H1 (cell line): ENCODE measurements around the gene FANCD2. TPM values are rescaled to one million over a fixed set of nuclear protein-coding genes. Genes with fewer than 3 reads are reported as not detected.

ENCODE experiments used
- CTCF ChIA-PET: fragments of 300-600 bp; sonication (Branson Sonifier 250); formaldehyde crosslinking; loops from one replicate; lab custom pipeline; 2021; ENCODE audit not compliant: partially characterized antibody; lab: Charles Lee
- POLR2A ChIA-PET: fragments of 300-600 bp; sonication (Branson Sonifier 250); formaldehyde crosslinking; loops from one replicate; lab custom pipeline; 2021; ENCODE audit warnings: inconsistent platforms; ENCODE audit not compliant: partially characterized antibody; lab: Charles Lee
- DNase-seq, 2 experiments: peaks; one replicate each; pipeline versions ENCODE4 v3.0.0 to v3.0.0-alpha.2; 2010 to 2022; ENCODE audit warnings: low spot score in 2 of 2, low read depth in 1 of 2, mixed read lengths in 1 of 2
- FAIRE-seq: peaks from 2 replicates; lab custom pipeline; 2011; peaks lifted over from hg19 to GRCh38; lab: Jason Lieb, UNC
- H2AFZ ChIP-seq: 2 replicates; pipeline ENCODE4 v1.8.1; 2012; ENCODE audit warnings: low read length, inconsistent platforms
- H2AK5ac ChIP-seq: 2 replicates; pipeline ENCODE4 v1.6.1; 2013; ENCODE audit warnings: low read depth, low read length
- H2BK120ac ChIP-seq: replicated peaks from 2 replicates; pipeline ENCODE3; 2013; ENCODE audit warnings: low read depth, low read length, inconsistent platforms
- H2BK12ac ChIP-seq: 2 replicates; pipeline ENCODE4 v1.6.1; 2013; ENCODE audit warnings: low read depth, low read length
- H2BK15ac ChIP-seq: 2 replicates; pipeline ENCODE4 v1.6.1; 2013; ENCODE audit warnings: low read length
- H2BK20ac ChIP-seq: 2 replicates; pipeline ENCODE4 v1.6.1; 2013; ENCODE audit warnings: low read length
- H2BK5ac ChIP-seq: 2 replicates; pipeline ENCODE4 v1.6.1; 2013; ENCODE audit warnings: low read depth, low read length
- H3K14ac ChIP-seq: 2 replicates; pipeline ENCODE4 v1.6.1; 2013; ENCODE audit warnings: inconsistent platforms; ENCODE audit not compliant: insufficient read length
- H3K18ac ChIP-seq: 2 replicates; pipeline ENCODE4 v1.6.1; 2013; ENCODE audit warnings: low read length; ENCODE audit errors: extremely low read depth
- H3K23ac ChIP-seq: 2 replicates; pipeline ENCODE4 v1.6.1; 2013; ENCODE audit warnings: inconsistent platforms; ENCODE audit not compliant: insufficient read length
- H3K23me2 ChIP-seq: 2 replicates; pipeline ENCODE4 v1.6.1; 2013; ENCODE audit warnings: low read depth, low read length
- H3K27ac ChIP-seq: 2 replicates; pipeline ENCODE4 v1.6.1; 2011; ENCODE audit warnings: low read depth, low read length, inconsistent platforms
- H3K27me3 ChIP-seq, 4 experiments: replicated peaks in 1 of 4; 1 replicate in 1 of 4; 2 replicates in 3 of 4; pipeline versions ENCODE4 v1.6.1 to v1.8.1; 2011 to 2013; ENCODE audit warnings: low read length in 3 of 4, mild to moderate bottlenecking in 3 of 4, inconsistent platforms in 2 of 4, mixed read lengths in 2 of 4, moderate library complexity in 1 of 4; ENCODE audit not compliant: control insufficient read depth in 3 of 4, insufficient read depth in 3 of 4; ENCODE audit errors: extremely low read depth in 1 of 4
- H3K36me3 ChIP-seq, 4 experiments: 2 replicates each; pipeline versions ENCODE4 v1.6.1 to v1.8.1; 2011 to 2013; ENCODE audit warnings: mild to moderate bottlenecking in 4 of 4, low read length in 3 of 4, moderate library complexity in 2 of 4, control low read depth in 1 of 4, inconsistent platforms in 1 of 4; ENCODE audit not compliant: insufficient read depth in 4 of 4, control insufficient read depth in 2 of 4
- H3K4ac ChIP-seq: replicated peaks from 2 replicates; pipeline ENCODE3; 2013; ENCODE audit warnings: low read length, low read depth, mixed read lengths, inconsistent platforms; ENCODE audit not compliant: insufficient read length
- H3K4me1 ChIP-seq, 4 experiments: replicated peaks in 1 of 4; 1 replicate in 1 of 4; 2 replicates in 3 of 4; pipeline versions ENCODE4 v1.6.1 to v1.8.1; 2011 to 2013; ENCODE audit warnings: low read length in 3 of 4, inconsistent platforms in 2 of 4, mixed read lengths in 1 of 4; ENCODE audit not compliant: insufficient read depth in 4 of 4, control insufficient read depth in 3 of 4
- H3K4me2 ChIP-seq, 2 experiments: 2 replicates each; pipeline versions ENCODE4 v1.6.1 to v1.8.1; 2011 to 2013; ENCODE audit warnings: low read depth in 2 of 2, low read length in 2 of 2, control low read depth in 1 of 2, inconsistent platforms in 1 of 2, mild to moderate bottlenecking in 1 of 2; ENCODE audit not compliant: insufficient read depth in 1 of 2
- H3K4me3 ChIP-seq, 4 experiments: fragments of 200-600, 300-600 bp in 1 of 4; sonication (generic), shearing (Covaris generic), sonication (Bioruptor Twin) in 1 of 4; 2 replicates each; pipeline versions ENCODE4 v1.5.1 to v1.8.1; 2011 to 2016; ENCODE audit warnings: low read length in 4 of 4, low read depth in 3 of 4, control low read depth in 2 of 4, inconsistent platforms in 2 of 4, mild to moderate bottlenecking in 2 of 4, mixed read lengths in 1 of 4, moderate library complexity in 1 of 4; ENCODE audit not compliant: insufficient read depth in 2 of 4; ENCODE audit errors: extremely low read depth in 1 of 4
- H3K56ac ChIP-seq: replicated peaks from 2 replicates; pipeline ENCODE3; 2013; ENCODE audit warnings: low read depth, mild to moderate bottlenecking, mixed read lengths, low read length, inconsistent platforms; ENCODE audit not compliant: insufficient read length
- H3K79me1 ChIP-seq: 2 replicates; pipeline ENCODE4 v1.6.1; 2013; ENCODE audit warnings: low read depth, low read length, control low read depth
- H3K79me2 ChIP-seq, 2 experiments: 2 replicates each; pipeline versions ENCODE4 v1.6.1 to v1.8.1; 2012 to 2013; ENCODE audit warnings: low read length in 2 of 2, mild to moderate bottlenecking in 2 of 2, inconsistent platforms in 1 of 2; ENCODE audit not compliant: insufficient read depth in 2 of 2, control insufficient read depth in 1 of 2
- H3K9ac ChIP-seq, 4 experiments: replicated peaks in 1 of 4; 1 replicate in 1 of 4; 2 replicates in 3 of 4; pipeline versions ENCODE4 v1.6.1 to v1.8.1; 2011 to 2013; ENCODE audit warnings: low read depth in 3 of 4, low read length in 3 of 4, control low read depth in 2 of 4, mild to moderate bottlenecking in 2 of 4, moderate library complexity in 2 of 4, inconsistent platforms in 1 of 4; ENCODE audit errors: extremely low read depth in 1 of 4
- H3K9me3 ChIP-seq, 2 experiments: 2 replicates each; pipeline versions ENCODE4 v1.6.1 to v1.8.1; 2012 to 2013; ENCODE audit warnings: mild to moderate bottlenecking in 2 of 2, moderate library complexity in 2 of 2, control low read depth in 1 of 2, inconsistent platforms in 1 of 2, low read depth in 1 of 2, low read length in 1 of 2, mixed read lengths in 1 of 2; ENCODE audit not compliant: insufficient read depth in 2 of 2
- H4K20me1 ChIP-seq, 2 experiments: replicated peaks in 1 of 2; 2 replicates each; pipeline versions ENCODE3 to v1.8.1; 2011 to 2013; ENCODE audit warnings: inconsistent platforms in 2 of 2, low read length in 2 of 2, mild to moderate bottlenecking in 1 of 2; ENCODE audit not compliant: insufficient read depth in 2 of 2, control insufficient read depth in 1 of 2
- H4K5ac ChIP-seq: 2 replicates; pipeline ENCODE4 v1.6.1; 2013; ENCODE audit warnings: low read length, low read depth, mixed read lengths, inconsistent platforms; ENCODE audit not compliant: insufficient read length
- H4K8ac ChIP-seq: 2 replicates; pipeline ENCODE4 v1.8.0; 2013; ENCODE audit warnings: mild to moderate bottlenecking, moderate library complexity, low read length, inconsistent platforms; ENCODE audit not compliant: insufficient read depth; ENCODE audit errors: extremely low read depth
- H4K91ac ChIP-seq: replicated peaks from 2 replicates; pipeline ENCODE3; 2013; ENCODE audit warnings: low read length, mixed read lengths, inconsistent platforms; ENCODE audit not compliant: insufficient read length
- ASH2L ChIP-seq: fragments of 200-600, 300-600 bp; sonication (generic); IDR thresholded peaks from one replicate; pipeline ENCODE4 v1.7.1; 2017; ENCODE audit warnings: low read length
- CHD1 ChIP-seq: IDR thresholded peaks from 2 replicates; pipeline ENCODE4 v1.6.1; 2012; ENCODE audit warnings: low read depth, low read length, improper control_type of control experiment
- FOSL1 ChIP-seq: IDR thresholded peaks from 2 replicates; pipeline ENCODE4 v1.6.1; 2011; ENCODE audit warnings: mild to moderate bottlenecking, low read depth, low read length, moderate library complexity; ENCODE audit not compliant: insufficient read depth
- GTF2F1 ChIP-seq: IDR thresholded peaks from 2 replicates; pipeline ENCODE4 v1.6.1; 2012; ENCODE audit warnings: low read depth, low read length, improper control_type of control experiment, borderline replicate concordance
- POU5F1 ChIP-seq: IDR thresholded peaks from 2 replicates; pipeline ENCODE4 v1.6.1; 2011; ENCODE audit warnings: low read depth, mild to moderate bottlenecking, low read length, moderate library complexity
- RFX5 ChIP-seq: IDR thresholded peaks from 2 replicates; pipeline ENCODE4 v1.6.1; 2011; ENCODE audit warnings: low read depth, low read length, improper control_type of control experiment, borderline replicate concordance
- RXRA ChIP-seq: IDR thresholded peaks from 2 replicates; pipeline ENCODE4 v1.6.1; 2011; ENCODE audit warnings: low read depth, mild to moderate bottlenecking, low read length, moderate library complexity; ENCODE audit not compliant: insufficient read depth
- whole genome bisulfite sequencing, 2 experiments: shearing (Covaris generic) in 1 of 2; methylation state at CpG; one replicate each; pipeline versions ENCODE4 v1.1.6 to v1.1.7; 2013 to 2015; ENCODE audit warnings: low lambda C conversion rate in 2 of 2, mixed read lengths in 2 of 2, inconsistent platforms in 1 of 2, low coverage in 1 of 2, missing lambda C conversion rate in 1 of 2; ENCODE audit not compliant: insufficient replicate concordance in 2 of 2, insufficient coverage in 1 of 2, insufficient read length in 1 of 2; ENCODE audit errors: extremely low coverage in 1 of 2, missing lambda C conversion rate in 1 of 2; 5-methylcytosine and 5-hydroxymethylcytosine counted together
- long read RNA-seq, 2 experiments: library from RNA in 1 of 2; library from capped mRNA in 1 of 2; stranded (forward); transcript quantifications; one replicate each; pipeline ENCODE4 v2.0.0, GENCODE V29; 2021; ENCODE audit warnings: inconsistent platforms in 1 of 2
- polyA minus RNA-seq, 3 experiments: library from RNA; depleted of rRNA, polyadenylated mRNA; stranded (reverse); fragments of >200 nt; gene quantifications; 1 replicate in 2 of 3; 2 replicates in 1 of 3; pipeline ENCODE4 v1.2.3, GENCODE V29; 2011
- polyA plus RNA-seq, 7 experiments: library from polyadenylated mRNA; depleted of rRNA in 3 of 7; stranded (reverse) in 5 of 7; unstranded in 2 of 7; fragments of >200 nt in 5 of 7; fragments of 200-250 nt in 2 of 7; gene quantifications; 1 replicate in 5 of 7; 2 replicates in 1 of 7; 4 replicates in 1 of 7; pipeline versions ENCODE4 v1.2.1 to v1.2.3, GENCODE V29; 2011 to 2013; ENCODE audit warnings: missing spikeins in 2 of 7, mixed read lengths in 2 of 7
- total RNA-seq: library from RNA; stranded (reverse); fragmentation: NEBNext Ultra II Directional; extraction: Animal tissue kit (Norgen Biotek cat#: 25700); gene quantifications from 2 replicates; pipeline ENCODE4 v1.2.1, GENCODE V29; 2021

FANCD2 gene
- total RNA-seq (74.0 and 77.8 TPM in 2 replicates), polyA plus RNA-seq (2011; rRNA removed) (22.8 and 33.1 TPM in 2 replicates), polyA minus RNA-seq (2011; rRNA and poly(A)+ RNA removed) (101 and 136 TPM in 2 replicates)
- 30.2 TPM for polyA plus RNA-seq (2011; cell fraction: cytosol; rRNA removed)
- 42.2 TPM for polyA plus RNA-seq (2011; cell fraction: nucleus; rRNA removed)
- 63.9 to 93.9 TPM (median 66.0 TPM) in 4 replicates for polyA plus RNA-seq (2012, experiment 1 of 2)
- 2.4 TPM for polyA plus RNA-seq (2012, experiment 2 of 2)
- polyA plus RNA-seq (2013, experiment 1 of 2), result 62.9 TPM
- polyA plus RNA-seq (2013, experiment 2 of 2), result 56.0 TPM
- 66.8 TPM for polyA minus RNA-seq (2011; cell fraction: cytosol; rRNA and poly(A)+ RNA removed)
- polyA minus RNA-seq (2011; cell fraction: nucleus; rRNA and poly(A)+ RNA removed), result 94.3 TPM
- long read RNA-seq, experiment 1, partial matches to known transcripts, result 7 of 13 reads
- long read RNA-seq, experiment 1, other reads (novel, unspliced or antisense), result 6 of 13 reads
- long read RNA-seq, experiment 2, full-length matches to known transcripts, result 1 of 13 reads
- long read RNA-seq, experiment 2, partial matches to known transcripts, result 10 of 13 reads
- long read RNA-seq, experiment 2, other reads (novel, unspliced or antisense), result 2 of 13 reads

DNA sequence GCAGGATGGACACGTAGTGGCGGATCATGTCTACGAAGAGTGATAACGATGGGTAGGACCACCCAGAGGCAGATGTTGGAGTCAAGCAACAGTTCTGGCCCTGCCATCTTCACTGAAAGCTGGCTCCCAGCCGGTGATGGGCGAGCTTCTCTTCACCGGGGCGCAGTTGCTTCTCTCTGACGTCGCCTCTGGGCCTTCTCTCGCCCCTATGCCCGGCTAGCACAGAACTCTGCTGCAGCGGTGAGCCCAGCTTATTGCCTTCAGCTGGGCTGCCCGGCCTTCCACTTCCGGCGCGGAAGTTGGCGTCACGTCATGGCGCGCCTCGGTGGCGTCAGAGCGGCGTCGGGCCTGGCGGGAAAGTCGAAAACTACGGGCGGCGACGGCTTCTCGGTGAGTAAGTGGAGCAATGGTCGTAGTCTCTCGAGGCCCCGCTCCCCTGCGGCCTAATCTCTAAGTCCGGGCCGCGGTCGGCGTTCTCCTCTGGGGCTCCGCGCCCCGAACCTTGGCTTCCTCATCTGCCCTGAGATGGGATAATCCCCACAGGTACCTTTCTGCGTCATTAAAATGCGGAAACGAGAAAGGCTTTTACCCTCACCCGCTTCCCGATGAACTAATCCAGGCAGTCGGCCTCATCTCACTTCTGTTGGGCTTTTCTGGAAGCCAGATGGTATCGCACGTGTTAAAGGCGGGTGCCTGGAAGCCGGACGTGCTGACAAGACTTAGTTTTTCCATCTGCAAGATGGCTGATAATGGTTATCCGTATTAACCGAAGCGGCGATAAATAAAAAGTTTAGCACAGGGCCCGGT is at the start of gene FANCD2:
TSS of gene FANCD2 (plus strand) at position 354 of the 807 bp plus-strand sequence. CDS start 2,221 bp downstream, outside the sequence.
- Histone ChIP-seq H3K14ac (no peak within 1 kb of the TSS), H3K36me3 (peaks cover 2 to 17% (median 10%) of the 10 kb centered on the region in 4 experiments; a peak in 6 of 8 replicates), H4K20me1 (peaks cover 0 to 3% of the 10 kb centered on the region in 2 experiments), H2BK120ac (no peak within 1 kb of the TSS), H2AFZ (peak within 1 kb of the TSS; percentile 96), H3K56ac (peak within 1 kb of the TSS; percentile 53), H3K79me2 (peaks cover 0 to 38% of the 10 kb centered on the region in 2 experiments; a peak in 3 of 4 replicates), H4K91ac (peak within 1 kb of the TSS; percentile 56), H3K27ac (peak within 1 kb of the TSS; percentile 95), H3K9ac (peak within 1 kb of the TSS; percentile 76 to 98 (median 96)), H3K18ac (peak within 1 kb of the TSS; percentile 82; the same call in 1 of the 2 replicates), H4K5ac (peak within 1 kb of the TSS; percentile 67), H3K79me1 (peaks cover 4% of the 10 kb centered on the region; the same call in 1 of the 2 replicates), H2BK20ac (no peak within 1 kb of the TSS), H3K4me1 (peaks cover 0 to 4% (median 3%) of the 10 kb centered on the region in 4 experiments; a peak in 3 of 7 replicates), H2BK5ac (peak within 1 kb of the TSS; percentile 92), H3K4me3 (peak within 1 kb of the TSS; percentile 83 to 98 (median 93)), H2BK15ac (no peak within 1 kb of the TSS), H2AK5ac (no peak within 1 kb of the TSS), H3K4me2 (peak within 1 kb of the TSS; percentile 77 to 98), H3K23ac (no peak within 1 kb of the TSS), H4K8ac (peak within 1 kb of the TSS; percentile 99), H3K4ac (no peak within 1 kb of the TSS), H3K27me3 (no peaks in the 10 kb centered on the region), H3K23me2 (no peaks in the 10 kb centered on the region; the same call in 1 of the 2 replicates), H3K9me3 (no peaks in the 10 kb centered on the region), H2BK12ac (no peak within 1 kb of the TSS; the same call in 1 of the 2 replicates)
- WGBS, 2 experiments, result 2% methylated on average over 54 of the region's 61 CpGs; no CpG with 5 or more reads in 1 of the 2 experiments
- ChIA-PET POLR2A (interaction anchor here (0.6 to 2.0 kb wide), 9 partner anchors 8 to 295 kb away, joined by 3 to 6 read pairs (median 3); partner anchors contain the start of genes CAMK1, EMC3 and SEC13), CTCF (interaction anchor here (0.6 to 2.3 kb wide), 7 partner anchors 9 to 223 kb away, joined by 3 to 6 read pairs (median 3); no protein-coding TSS in a partner anchor)
- FAIRE-seq (no peak), DNase-seq (peak; percentile 53 to 99)
- TF ChIP-seq ASH2L (peak; percentile 85), CHD1 (no peak), FOSL1 (no peak), RFX5 (no peak), GTF2F1 (no peak), POU5F1 (no peak), RXRA (no peak)
